Measurements from ENCODE around the gene ARL3.

ARL3 gene

GRCh38 chr10:102635377-102635776, 78.8 kb downstream of the ARL3 start:
- Histone ChIP-seq H3K4me3 (replicated peaks; ENCODE audit: low read depth, low read length) (no peak overlapping the region), H3K27me3 (replicated peaks; ENCODE audit: control insufficient read depth, insufficient read depth, low read length) (no peaks in the 10 kb centered on the region), H3K36me3 (ENCODE audit: control insufficient read depth, insufficient read depth, low read length) (no peaks in the 10 kb centered on the region)
- no peak for DNase-seq (ENCODE audit: extremely low read depth, insufficient read length)
- no peak for TF ChIP-seq CTCF (IDR thresholded peaks at IDR 0.05; ENCODE audit: insufficient read depth, low read length, poor library complexity, severe bottlenecking)

- Histone ChIP-seq H3K36me3 (ENCODE audit: control insufficient read depth, insufficient read depth, low read length) (no peaks in the 10 kb centered on the region), H3K4me3 (replicated peaks; ENCODE audit: low read depth, low read length) (no peak overlapping the region), H3K27me3 (replicated peaks; ENCODE audit: control insufficient read depth, insufficient read depth, low read length) (no peaks in the 10 kb centered on the region)
- no peak for DNase-seq (ENCODE audit: extremely low read depth, insufficient read length)
- no peak for TF ChIP-seq CTCF (IDR thresholded peaks at IDR 0.05; ENCODE audit: insufficient read depth, low read length, poor library complexity, severe bottlenecking)
These were observed 79.5 kb downstream of the ARL3 start for GRCh38 chr10:102634686-102635085.

- no peak overlapping the region for H3K4me3 ChIP-seq (replicated peaks; ENCODE audit: low read depth, low read length)
- no peaks in the 10 kb centered on the region for H3K36me3 ChIP-seq (ENCODE audit: control insufficient read depth, insufficient read depth, low read length)
- H3K27me3 ChIP-seq (replicated peaks; ENCODE audit: control insufficient read depth, insufficient read depth, low read length): no peaks in the 10 kb centered on the region
- TF ChIP-seq CTCF (IDR thresholded peaks at IDR 0.05; ENCODE audit: insufficient read depth, low read length, poor library complexity, severe bottlenecking): no peak
- DNase-seq (ENCODE audit: extremely low read depth, insufficient read length): no peak
These were observed 80.3 kb downstream of the ARL3 start for GRCh38 chr10:102633848-102634247.

- Histone ChIP-seq H3K27me3 (replicated peaks; ENCODE audit: control insufficient read depth, insufficient read depth, low read length) (no peaks in the 10 kb centered on the region), H3K36me3 (ENCODE audit: control insufficient read depth, insufficient read depth, low read length) (no peaks in the 10 kb centered on the region), H3K4me3 (replicated peaks; ENCODE audit: low read depth, low read length) (no peak overlapping the region)
- DNase-seq (ENCODE audit: extremely low read depth, insufficient read length): no peak
- TF ChIP-seq CTCF (IDR thresholded peaks at IDR 0.05; ENCODE audit: insufficient read depth, low read length, poor library complexity, severe bottlenecking): no peak
These were observed 80.9 kb downstream of the ARL3 start for GRCh38 chr10:102633287-102633686.

- Histone ChIP-seq H3K4me3 (replicated peaks; ENCODE audit: low read depth, low read length) (no peak overlapping the region), H3K27me3 (replicated peaks; ENCODE audit: control insufficient read depth, insufficient read depth, low read length) (no peaks in the 10 kb centered on the region), H3K36me3 (ENCODE audit: control insufficient read depth, insufficient read depth, low read length) (no peaks in the 10 kb centered on the region)
- TF ChIP-seq CTCF (IDR thresholded peaks at IDR 0.05; ENCODE audit: insufficient read depth, low read length, poor library complexity, severe bottlenecking): no peak
- no peak for DNase-seq (ENCODE audit: extremely low read depth, insufficient read length)
These were observed 81.6 kb downstream of the ARL3 start for GRCh38 chr10:102632394-102633111.

Measured in GM06990 (cell line).